Measurements from ENCODE around the gene SEL1L2.

DNA sequence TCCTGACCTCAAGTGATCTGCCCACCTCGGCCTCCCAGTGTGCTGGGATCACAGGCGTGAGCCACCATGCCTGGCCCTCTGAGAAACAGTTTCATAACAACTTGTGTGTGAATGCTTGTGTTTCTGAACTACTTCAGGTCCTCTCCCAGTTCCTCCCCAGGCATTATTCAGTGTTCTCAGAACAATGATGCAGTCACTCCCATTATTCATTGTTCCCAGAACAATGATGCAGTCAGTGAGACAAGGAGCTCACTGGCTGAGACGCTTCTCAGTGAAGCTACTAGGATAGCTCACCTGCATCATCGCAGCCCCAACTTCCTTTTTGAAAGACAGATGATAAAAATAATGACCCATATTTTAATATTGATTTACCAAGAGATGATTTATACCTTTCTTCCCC is 134.1 kb downstream of the SEL1L2 start:
- TF ChIP-seq CTCF (conservative IDR thresholded peaks at IDR 0.05; ENCODE audit: low read depth, low read length) (no peak), EZH2 (IDR thresholded peaks at IDR 0.05; ENCODE audit: borderline replicate concordance, low read depth, low read length, poor library complexity, severe bottlenecking) (no peak)

All from A673 (cell line).